Prostate gland (tissue), 2 donors: ENCODE measurements around the gene CGREF1. TPM values are rescaled to one million over a fixed set of nuclear protein-coding genes. Genes with fewer than 3 reads are reported as not detected.

Experiments used
- DNase-seq: peaks from one replicate; pipeline ENCODE4 v3.0.0-alpha.2; 2019; ENCODE audit warnings: low spot score
- H3K27ac ChIP-seq, 2 donors: fragments of 200-600 bp; sonication (generic); 2 replicates each; pipeline ENCODE4 v1.5.1; 2017 to 2019
- H3K27me3 ChIP-seq: fragments of 200-600 bp; sonication (generic); replicated peaks from 2 replicates; pipeline ENCODE4 v1.5.1; 2019; ENCODE audit not compliant: insufficient read depth
- H3K36me3 ChIP-seq, 2 donors: fragments of 200-600 bp; sonication (generic); 1 replicate in 1 of 2; 2 replicates in 1 of 2; pipeline versions ENCODE4 v1.5.1 to v1.8.1; 2017 to 2019
- H3K4me1 ChIP-seq: fragments of 200-600 bp; sonication (generic); replicated peaks from 2 replicates; pipeline ENCODE4 v1.5.1; 2019
- H3K4me3 ChIP-seq, 2 donors: fragments of 200-600 bp; sonication (generic); 2 replicates each; pipeline ENCODE4 v1.5.1; 2017 to 2019
- H3K9me3 ChIP-seq: fragments of 200-600 bp; sonication (generic); 2 replicates; pipeline ENCODE4 v1.5.1; 2017
- POLR2A ChIP-seq: fragments of 450-650 bp; IDR thresholded peaks from one replicate; pipeline ENCODE4 v1.6.1; 2016; ENCODE audit warnings: antibody characterized with exemption, mild to moderate bottlenecking
- POLR2AphosphoS5 ChIP-seq: sonication (generic); formaldehyde crosslinking; IDR thresholded peaks from one replicate; pipeline ENCODE4 v1.6.1; 2017; ENCODE audit warnings: antibody characterized with exemption
- WGBS: methylation state at CpG from one replicate; pipeline ENCODE4 v1.1.5; 2018; 5-methylcytosine and 5-hydroxymethylcytosine counted together
- intact Hi-C: fragments of 100-400 bp; cut with DNase I; formaldehyde crosslinking; loops from one replicate; pipeline ENCODE4 v1.14.2; 2022
- total RNA-seq, 2 donors: library from RNA; depleted of rRNA; stranded (reverse); fragments of >200 nt; gene quantifications; one replicate each; pipeline ENCODE4 v1.1.0, GENCODE V29; 2016
- TF ChIP-seq, protein P1 (sequence below), 4 experiments: fragments of 200-600 bp in 2 of 4; fragments of 450-650 bp in 2 of 4; sonication (generic) in 2 of 4; IDR thresholded peaks; 1 replicate in 3 of 4; 2 replicates in 1 of 4; pipeline ENCODE4 v1.5.1; 2016 to 2019; ENCODE audit warnings: antibody characterized with exemption in 4 of 4, mild to moderate bottlenecking in 2 of 4, moderate library complexity in 2 of 4

CGREF1 gene
- total RNA-seq, 2 donors from 2014 or later = 4.9 to 10.7 TPM

DNA sequence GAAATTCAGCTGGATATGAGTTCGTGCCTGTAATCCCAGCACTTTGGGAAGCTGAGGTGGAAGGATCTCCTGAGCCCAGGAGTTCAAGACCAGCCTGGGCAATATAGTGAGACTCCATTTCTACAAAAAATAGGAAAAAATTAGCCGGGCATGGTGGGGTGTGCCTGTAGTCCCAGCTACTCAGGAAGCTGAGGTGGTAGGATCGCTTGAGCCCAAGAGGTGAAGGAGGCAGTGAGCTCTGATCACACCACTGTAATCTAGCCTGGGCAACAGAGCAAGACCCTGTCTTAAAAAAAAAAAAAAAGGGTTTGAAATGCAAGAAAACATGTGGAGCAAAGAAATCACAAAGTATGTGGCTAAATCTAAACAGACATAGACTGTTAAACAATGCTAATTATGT, 9.8 kb downstream of the CGREF1 start:
- no peak for DNase-seq
- intact Hi-C loops = no loop called here
- TF ChIP-seq, protein P1, sequence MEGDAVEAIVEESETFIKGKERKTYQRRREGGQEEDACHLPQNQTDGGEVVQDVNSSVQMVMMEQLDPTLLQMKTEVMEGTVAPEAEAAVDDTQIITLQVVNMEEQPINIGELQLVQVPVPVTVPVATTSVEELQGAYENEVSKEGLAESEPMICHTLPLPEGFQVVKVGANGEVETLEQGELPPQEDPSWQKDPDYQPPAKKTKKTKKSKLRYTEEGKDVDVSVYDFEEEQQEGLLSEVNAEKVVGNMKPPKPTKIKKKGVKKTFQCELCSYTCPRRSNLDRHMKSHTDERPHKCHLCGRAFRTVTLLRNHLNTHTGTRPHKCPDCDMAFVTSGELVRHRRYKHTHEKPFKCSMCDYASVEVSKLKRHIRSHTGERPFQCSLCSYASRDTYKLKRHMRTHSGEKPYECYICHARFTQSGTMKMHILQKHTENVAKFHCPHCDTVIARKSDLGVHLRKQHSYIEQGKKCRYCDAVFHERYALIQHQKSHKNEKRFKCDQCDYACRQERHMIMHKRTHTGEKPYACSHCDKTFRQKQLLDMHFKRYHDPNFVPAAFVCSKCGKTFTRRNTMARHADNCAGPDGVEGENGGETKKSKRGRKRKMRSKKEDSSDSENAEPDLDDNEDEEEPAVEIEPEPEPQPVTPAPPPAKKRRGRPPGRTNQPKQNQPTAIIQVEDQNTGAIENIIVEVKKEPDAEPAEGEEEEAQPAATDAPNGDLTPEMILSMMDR (IDR thresholded peaks at IDR 0.05) = no peak
- TF ChIP-seq POLR2AphosphoS5 (no peak), POLR2A (no peak)

DNA sequence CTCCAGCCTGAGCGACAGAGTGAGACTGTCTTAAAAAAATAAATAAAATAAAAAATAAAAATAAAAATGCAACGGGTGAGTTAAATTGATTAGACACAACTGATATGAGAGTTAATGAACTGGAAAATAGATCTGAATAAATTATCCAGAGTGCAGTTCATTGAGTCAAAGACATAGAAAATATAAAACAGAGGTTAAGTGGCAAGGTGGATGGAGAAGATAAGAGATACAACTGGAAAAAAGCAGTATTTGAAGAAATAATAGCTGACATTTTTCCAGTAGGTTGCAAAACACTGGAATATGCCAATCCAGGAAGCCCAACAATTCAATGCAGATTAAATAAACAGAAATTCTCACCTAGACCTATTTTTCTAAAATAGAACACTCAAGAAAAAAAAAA, 10.7 kb downstream of the CGREF1 start:
- H3K36me3 ChIP-seq = no peaks in the 10 kb centered on the region
- no peaks in the 10 kb centered on the region for H3K4me1 ChIP-seq
- no peak for DNase-seq
- TF ChIP-seq, protein P1 (IDR thresholded peaks at IDR 0.05) = no peak
- TF ChIP-seq POLR2A (no peak), POLR2AphosphoS5 (no peak)
- intact Hi-C loops = no loop called here
- 89% methylated on average over 2 of the region's 2 CpGs for WGBS
- no peaks in the 10 kb centered on the region for H3K27me3 ChIP-seq
- H3K9me3 ChIP-seq = no peaks in the 10 kb centered on the region
- no peak overlapping the region for H3K4me3 ChIP-seq
- no peak overlapping the region for H3K27ac ChIP-seq

More for the DNA sequence above, 9.8 kb downstream of the CGREF1 start:
- Histone ChIP-seq H3K36me3 (no peaks in the 10 kb centered on the region), H3K4me3 (no peak overlapping the region), H3K9me3 (no peaks in the 10 kb centered on the region), H3K27me3 (no peaks in the 10 kb centered on the region), H3K27ac (no peak overlapping the region), H3K4me1 (no peaks in the 10 kb centered on the region)
- WGBS = 94% methylated on average over 3 of the region's 3 CpGs

DNA sequence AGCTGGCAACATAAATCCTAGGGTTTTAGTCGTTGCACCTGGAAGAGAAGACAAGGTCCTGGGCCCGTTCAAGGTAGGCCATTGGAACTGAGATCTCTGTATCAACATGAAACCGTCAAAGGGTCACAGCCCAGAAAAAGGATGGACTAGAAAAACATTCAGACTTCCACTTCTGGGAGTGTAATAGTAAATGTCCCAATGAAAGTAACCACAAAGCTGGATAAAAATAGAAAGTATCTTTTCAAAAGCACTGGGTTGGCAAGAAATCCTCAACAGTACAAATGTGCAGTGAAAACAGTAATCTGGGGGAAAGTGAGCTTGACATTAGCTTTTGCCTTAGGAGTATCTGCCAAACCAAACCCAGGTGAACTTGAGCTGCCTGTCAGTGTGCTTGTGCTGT, 12.9 kb downstream of the CGREF1 start:
- no peaks in the 10 kb centered on the region for H3K27me3 ChIP-seq
- whole genome bisulfite sequencing = 65% methylated on average over 3 of the region's 3 CpGs
- H3K4me3 ChIP-seq = no peak overlapping the region
- no peaks in the 10 kb centered on the region for H3K4me1 ChIP-seq
- no peaks in the 10 kb centered on the region for H3K36me3 ChIP-seq
- TF ChIP-seq, protein P1 (IDR thresholded peaks at IDR 0.05) = no peak
- TF ChIP-seq POLR2AphosphoS5 = no peak
- TF ChIP-seq POLR2A = no peak
- H3K9me3 ChIP-seq = no peaks in the 10 kb centered on the region
- no peak for DNase-seq
- intact Hi-C loops = no loop called here
- no peak overlapping the region for H3K27ac ChIP-seq

DNA sequence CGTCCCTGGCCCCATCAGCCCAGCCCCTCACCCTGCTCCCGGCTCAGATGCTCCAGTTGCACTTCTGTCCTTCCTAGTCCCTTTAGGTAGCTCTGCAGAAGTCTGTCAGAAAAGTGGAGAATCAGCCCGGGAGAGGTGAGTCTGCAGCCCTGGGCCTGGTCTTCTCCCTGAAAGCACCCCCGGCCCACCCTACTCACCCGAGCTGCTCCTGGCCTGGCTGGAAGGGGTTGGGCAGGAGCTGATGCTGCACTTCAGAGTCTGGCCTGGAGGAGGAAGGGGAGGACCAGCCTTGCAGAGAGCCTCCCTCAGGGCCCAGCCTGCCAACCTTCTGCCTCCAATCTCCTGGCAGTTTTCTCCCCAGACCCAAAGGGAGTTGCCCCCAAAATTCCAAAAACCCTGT, 16.6 kb downstream of the CGREF1 start:
- Histone ChIP-seq H3K4me1 (no peaks in the 10 kb centered on the region), H3K27me3 (no peaks in the 10 kb centered on the region), H3K36me3 (no peaks in the 10 kb centered on the region), H3K9me3 (no peaks in the 10 kb centered on the region), H3K4me3 (no peak overlapping the region), H3K27ac (no peak overlapping the region)
- intact Hi-C loops = no loop called here
- WGBS = 86% methylated on average over 5 of the region's 5 CpGs
- no peak for DNase-seq
- no peak for TF ChIP-seq POLR2A

DNA sequence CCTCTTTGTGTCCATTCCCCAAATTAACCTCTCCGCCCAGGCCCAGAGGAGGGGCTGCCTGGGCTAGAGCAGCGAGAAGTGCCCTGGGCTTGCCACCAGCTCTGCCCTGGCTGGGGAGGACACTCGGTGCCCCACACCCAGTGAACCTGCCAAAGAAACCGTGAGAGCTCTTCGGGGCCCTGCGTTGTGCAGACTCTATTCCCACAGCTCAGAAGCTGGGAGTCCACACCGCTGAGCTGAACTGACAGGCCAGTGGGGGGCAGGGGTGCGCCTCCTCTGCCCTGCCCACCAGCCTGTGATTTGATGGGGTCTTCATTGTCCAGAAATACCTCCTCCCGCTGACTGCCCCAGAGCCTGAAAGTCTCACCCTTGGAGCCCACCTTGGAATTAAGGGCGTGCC, 18.9 kb downstream of the CGREF1 start:
- no peaks in the 10 kb centered on the region for H3K36me3 ChIP-seq
- peaks cover 3% of the 10 kb centered on the region for H3K4me1 ChIP-seq
- no peak overlapping the region for H3K27ac ChIP-seq
- intact Hi-C loops = loop anchor here (1.0 kb wide), 1 partner anchor 91 kb away; no protein-coding TSS in a partner anchor
- TF ChIP-seq, protein P1 (IDR thresholded peaks at IDR 0.05) = no peak
- TF ChIP-seq POLR2A = no peak
- no peak for TF ChIP-seq POLR2AphosphoS5
- H3K9me3 ChIP-seq = no peaks in the 10 kb centered on the region
- DNase-seq = no peak
- H3K4me3 ChIP-seq = no peak overlapping the region
- no peaks in the 10 kb centered on the region for H3K27me3 ChIP-seq
- 81% methylated on average over 10 of the region's 10 CpGs for WGBS
